Activated B cell treated with CpG ODN at 0.5 μM for 24 hours (primary cell): ENCODE results near the gene NRARP. TPM values are rescaled to one million over a fixed set of nuclear protein-coding genes. Genes with fewer than 3 reads are reported as not detected.

Experiments used
- ATAC-seq: fragments of 200-7000 bp; cut with Tn5 transposase; one replicate; pipeline ENCODE4 v1.10.0; 2021; ENCODE audit warnings: low read depth, mild to moderate bottlenecking, moderate library complexity
- CTCF ChIA-PET: fragments of 350-600 bp; sonication (Branson Sonifier 250); formaldehyde crosslinking; loops from one replicate; lab custom pipeline; 2021; ENCODE audit warnings: antibody characterized with exemption; lab: Charles Lee
- POLR2A ChIA-PET: fragments of 350-600 bp; sonication (Branson Sonifier 250); formaldehyde crosslinking; loops from one replicate; lab custom pipeline; 2021; ENCODE audit warnings: antibody characterized with exemption; lab: Charles Lee
- DNase-seq: peaks from one replicate; pipeline ENCODE4 v3.0.0; 2022
- H3K27ac Mint-ChIP-seq: one replicate; pipeline ENCODE4 v1.8.0; 2020; ENCODE audit warnings: mixed read lengths
- H3K27me3 Mint-ChIP-seq: one replicate; pipeline ENCODE4 v1.8.0; 2021; ENCODE audit warnings: mixed read lengths
- H3K36me3 Mint-ChIP-seq: one replicate; pipeline ENCODE4 v1.8.0; 2021; ENCODE audit warnings: low read depth, mixed read lengths
- H3K4me1 Mint-ChIP-seq: one replicate; pipeline ENCODE4 v1.8.0; 2021; ENCODE audit warnings: mixed read lengths
- H3K4me3 Mint-ChIP-seq: one replicate; pipeline ENCODE4 v1.8.0; 2020; ENCODE audit warnings: mild to moderate bottlenecking, mixed read lengths
- H3K9me3 Mint-ChIP-seq: one replicate; pipeline ENCODE4 v1.8.0; 2020; ENCODE audit warnings: mixed read lengths
- intact Hi-C: fragments of 100-400 bp; cut with micrococcal nuclease; formaldehyde crosslinking; loops from one replicate; pipeline ENCODE4 v1.15.1; 2024
- total RNA-seq: library from RNA; stranded (reverse); gene quantifications from 2 replicates; pipeline ENCODE4 v1.2.3, GENCODE V29; 2022
- TF ChIP-seq, protein P1 (sequence below): fragments of 200-600 bp; IDR thresholded peaks from one replicate; pipeline ENCODE4 v1.8.0; 2022; ENCODE audit warnings: antibody characterized with exemption, mild to moderate bottlenecking

Gene NRARP, protein sequence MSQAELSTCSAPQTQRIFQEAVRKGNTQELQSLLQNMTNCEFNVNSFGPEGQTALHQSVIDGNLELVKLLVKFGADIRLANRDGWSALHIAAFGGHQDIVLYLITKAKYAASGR
- total RNA-seq = 1.9 and 3.0 TPM in 2 replicates

DNA sequence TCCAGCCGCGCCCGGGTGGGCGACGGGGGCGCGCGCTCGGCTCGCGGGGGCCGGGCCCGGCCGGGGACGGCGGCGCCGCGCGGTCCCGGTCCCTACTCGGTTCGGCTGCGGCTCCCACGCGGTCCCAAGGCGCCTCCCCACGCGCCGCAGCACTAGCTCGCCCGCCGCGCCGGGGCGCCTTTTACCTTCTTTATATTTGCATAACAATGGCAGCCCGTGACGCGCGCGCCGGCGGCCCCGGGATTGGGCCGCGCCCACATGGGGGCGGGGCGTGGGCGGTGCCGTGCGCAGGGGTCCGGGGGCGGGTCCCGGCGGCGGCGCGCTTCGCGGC is at the start of gene NRARP:
Gene NRARP, minus strand, starts transcription at position 154 of the 331 bp plus-strand sequence. CDS start 343 bp downstream, outside the sequence.
- ATAC-seq (peak; percentile 85), DNase-seq (peak; percentile 95)
- H3K4me3 Mint-ChIP-seq = peak within 1 kb of the TSS; percentile 74
- TF ChIP-seq, protein P1, sequence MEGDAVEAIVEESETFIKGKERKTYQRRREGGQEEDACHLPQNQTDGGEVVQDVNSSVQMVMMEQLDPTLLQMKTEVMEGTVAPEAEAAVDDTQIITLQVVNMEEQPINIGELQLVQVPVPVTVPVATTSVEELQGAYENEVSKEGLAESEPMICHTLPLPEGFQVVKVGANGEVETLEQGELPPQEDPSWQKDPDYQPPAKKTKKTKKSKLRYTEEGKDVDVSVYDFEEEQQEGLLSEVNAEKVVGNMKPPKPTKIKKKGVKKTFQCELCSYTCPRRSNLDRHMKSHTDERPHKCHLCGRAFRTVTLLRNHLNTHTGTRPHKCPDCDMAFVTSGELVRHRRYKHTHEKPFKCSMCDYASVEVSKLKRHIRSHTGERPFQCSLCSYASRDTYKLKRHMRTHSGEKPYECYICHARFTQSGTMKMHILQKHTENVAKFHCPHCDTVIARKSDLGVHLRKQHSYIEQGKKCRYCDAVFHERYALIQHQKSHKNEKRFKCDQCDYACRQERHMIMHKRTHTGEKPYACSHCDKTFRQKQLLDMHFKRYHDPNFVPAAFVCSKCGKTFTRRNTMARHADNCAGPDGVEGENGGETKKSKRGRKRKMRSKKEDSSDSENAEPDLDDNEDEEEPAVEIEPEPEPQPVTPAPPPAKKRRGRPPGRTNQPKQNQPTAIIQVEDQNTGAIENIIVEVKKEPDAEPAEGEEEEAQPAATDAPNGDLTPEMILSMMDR = no peak
- CTCF ChIA-PET = interaction anchor here (0.8 to 1.9 kb wide), 11 partner anchors 11 to 229 kb away, joined by 3 to 17 read pairs (median 5); partner anchors contain the start of genes EXD3 and NOXA1
- peaks cover 13% of the 10 kb centered on the region for H3K27me3 Mint-ChIP-seq
- H3K27ac Mint-ChIP-seq = no peak within 1 kb of the TSS
- intact Hi-C loops = loop anchor here (1.0 kb wide), 4 partner anchors 24 to 143 kb away; partner anchors contain the start of genes EXD3 and NOXA1
- H3K9me3 Mint-ChIP-seq = no peaks in the 10 kb centered on the region
- H3K36me3 Mint-ChIP-seq = no peaks in the 10 kb centered on the region
- H3K4me1 Mint-ChIP-seq = peaks cover 14% of the 10 kb centered on the region
- POLR2A ChIA-PET = interaction anchor here (0.5 to 2.3 kb wide), 12 partner anchors 8 to 455 kb away, joined by 3 to 18 read pairs (median 5); partner anchors contain the start of genes EXD3, NOXA1, TOR4A and TUBB4B

DNA sequence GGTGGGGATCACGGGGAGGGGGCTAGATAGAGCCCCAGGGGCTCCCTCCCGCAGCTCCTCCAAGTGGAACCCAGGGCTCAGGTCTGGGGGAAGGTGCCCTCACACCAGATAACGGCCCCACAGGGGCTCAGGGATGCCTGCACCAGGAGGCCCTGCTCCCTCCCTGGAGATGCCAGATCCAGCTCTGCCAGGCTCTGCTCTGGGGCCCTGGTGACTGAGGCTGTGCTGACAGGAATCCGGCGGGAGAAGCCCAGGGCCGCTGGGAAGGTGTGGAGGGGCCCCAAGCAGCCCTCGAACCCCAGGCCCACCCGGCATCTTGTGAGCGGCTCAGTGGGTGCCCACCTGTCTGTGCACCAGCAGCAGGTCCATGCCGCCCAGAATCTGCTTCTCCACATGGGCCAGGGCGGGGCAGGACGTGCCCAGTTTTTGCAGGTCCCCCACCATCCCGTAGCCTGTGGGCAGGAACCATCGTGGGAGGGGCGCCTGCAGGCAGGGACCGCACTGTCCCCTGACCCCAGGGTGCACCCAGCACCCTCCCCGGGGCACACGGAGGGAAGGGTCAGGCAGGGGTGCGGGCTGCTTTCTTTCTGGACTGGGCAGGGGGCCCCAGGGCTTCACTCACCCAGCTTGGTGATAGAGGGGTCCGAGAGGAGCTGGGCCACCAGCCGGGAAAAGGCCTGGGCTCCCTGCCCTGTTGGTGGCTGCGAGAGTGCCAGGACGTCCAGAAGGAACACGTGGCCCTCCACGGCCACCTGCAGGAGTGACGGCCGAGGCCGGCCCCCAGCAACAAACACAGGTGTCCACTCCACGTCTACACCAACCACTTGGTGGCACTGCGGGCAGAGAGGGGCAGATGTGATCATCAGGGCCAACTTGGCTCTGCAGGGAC is 48.9 kb upstream of the NRARP start:
- H3K27me3 Mint-ChIP-seq = no peaks in the 10 kb centered on the region
- TF ChIP-seq, protein P1 = no peak
- POLR2A ChIA-PET = no interaction called here
- no peaks in the 10 kb centered on the region for H3K4me1 Mint-ChIP-seq
- H3K36me3 Mint-ChIP-seq = peaks cover 5% of the 10 kb centered on the region
- CTCF ChIA-PET = no interaction called here
- no peak overlapping the region for H3K4me3 Mint-ChIP-seq
- no peak for ATAC-seq
- DNase-seq = no peak
- intact Hi-C loops = no loop called here
- H3K9me3 Mint-ChIP-seq = no peaks in the 10 kb centered on the region
- H3K27ac Mint-ChIP-seq = no peak overlapping the region

DNA sequence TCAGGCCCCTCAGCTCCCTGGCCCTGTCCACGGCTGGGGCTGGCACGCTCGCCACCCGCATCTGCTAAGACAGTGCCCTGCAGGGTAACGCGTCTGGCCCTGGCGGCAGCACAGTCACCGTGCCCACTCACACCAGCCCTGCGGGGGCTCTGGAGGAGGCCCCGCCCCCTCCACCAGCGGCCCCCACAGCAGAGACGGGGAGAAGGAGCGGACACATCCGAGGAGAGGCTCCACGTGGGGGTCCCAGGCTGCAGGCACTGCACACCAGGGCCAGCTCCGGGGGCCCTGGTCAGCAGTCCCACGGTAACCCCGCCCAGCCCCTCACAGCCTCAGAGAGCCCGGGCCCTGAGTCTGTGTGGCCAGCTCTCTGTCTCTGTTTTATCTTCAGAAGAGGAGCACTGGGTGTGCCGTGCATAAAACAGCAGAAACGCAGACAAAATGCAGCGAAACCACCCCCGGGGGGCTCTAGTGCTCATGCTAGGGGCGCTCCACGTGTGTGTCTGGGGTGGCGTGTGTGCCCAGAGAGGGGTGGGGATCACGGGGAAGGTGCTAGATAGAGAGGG is 47.5 kb upstream of the NRARP start:
- intact Hi-C loops = no loop called here
- TF ChIP-seq, protein P1 = no peak
- Mint-ChIP-seq H3K4me3 (no peak overlapping the region), H3K36me3 (peaks cover 5% of the 10 kb centered on the region), H3K27ac (no peak overlapping the region), H3K27me3 (no peaks in the 10 kb centered on the region), H3K9me3 (no peaks in the 10 kb centered on the region), H3K4me1 (no peaks in the 10 kb centered on the region)
- CTCF ChIA-PET = no interaction called here
- POLR2A ChIA-PET = no interaction called here
- no peak for ATAC-seq
- DNase-seq = no peak

DNA sequence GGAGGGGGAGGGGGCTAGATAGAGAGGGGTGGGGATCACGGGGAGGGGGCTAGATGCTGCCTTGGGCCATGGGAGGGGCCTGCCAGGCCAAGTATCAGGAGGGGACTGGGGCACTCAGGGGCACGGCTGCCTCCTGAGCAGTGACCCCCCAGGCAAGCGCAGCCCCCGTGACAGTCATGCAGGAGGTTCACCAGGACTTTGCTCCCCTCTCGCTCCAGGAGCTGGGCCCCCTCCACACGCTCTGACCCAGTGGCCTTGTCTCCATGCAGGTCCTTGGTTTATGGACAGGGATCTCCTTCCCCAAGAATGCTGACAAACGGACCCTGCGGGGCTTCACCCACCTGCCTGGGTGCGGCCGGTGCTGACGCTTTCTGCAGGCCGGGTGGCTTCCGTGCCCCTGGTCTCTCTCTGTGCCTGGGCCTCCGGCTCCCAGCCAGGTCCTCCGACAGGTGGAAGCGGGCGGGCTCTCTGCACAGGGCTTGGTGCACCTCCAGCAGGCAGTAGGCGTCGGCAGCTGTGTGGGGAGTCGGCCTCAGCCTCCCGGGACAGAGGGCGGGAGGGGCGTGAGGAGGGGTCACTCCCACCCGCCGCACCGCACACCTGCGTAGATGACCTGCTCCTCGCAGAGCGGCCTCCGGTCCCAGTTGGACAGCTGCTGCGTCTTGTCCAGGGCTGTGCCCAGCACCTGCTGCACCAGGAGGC is 46.8 kb upstream of the NRARP start:
- TF ChIP-seq, protein P1 = no peak
- Mint-ChIP-seq H3K27ac (no peak overlapping the region), H3K4me1 (no peaks in the 10 kb centered on the region), H3K36me3 (peaks cover 5% of the 10 kb centered on the region), H3K9me3 (no peaks in the 10 kb centered on the region), H3K27me3 (no peaks in the 10 kb centered on the region), H3K4me3 (no peak overlapping the region)
- intact Hi-C loops = no loop called here
- ChIA-PET POLR2A (no interaction called here), CTCF (no interaction called here)
- ATAC-seq (no peak), DNase-seq (no peak)
